SKM-1 treated with dmso at 0.1 percent for 144 hours (cell line): ENCODE data around the gene MACROH2A2.
"Not testable (repeated sequence)": the region's sequence is repeated elsewhere in the genome, so short reads cannot be mapped to it uniquely, and the experiment has no call there.

ENCODE experiments used
- DNase-seq: peaks from one replicate; lab custom pipeline; 2025; ENCODE audit not compliant: unreplicated experiment; lab: John Stamatoyannopoulos, UW

Gene MACROH2A2

GRCh38 chr10:70066190-70066589 lies 13.5 kb downstream of the MACROH2A2 start:
- DNase-seq: peak; percentile 12

- no peak for DNase-seq
Measured at GRCh38 chr10:70067586-70067985, 14.9 kb downstream of the MACROH2A2 start.

GRCh38 chr10:70068925-70069324 lies 16.3 kb downstream of the MACROH2A2 start:
- no peak for DNase-seq

- DNase-seq: no peak
Measured at GRCh38 chr10:70069346-70069745, 16.7 kb downstream of the MACROH2A2 start.

- DNase-seq: no peak
Measured at GRCh38 chr10:70070834-70071233, 18.2 kb downstream of the MACROH2A2 start.

- no peak for DNase-seq
Measured at GRCh38 chr10:70074165-70074564, 21.5 kb downstream of the MACROH2A2 start.

GRCh38 chr10:70074971-70075370 lies 22.3 kb downstream of the MACROH2A2 start:
- no peak for DNase-seq

- DNase-seq: no peak
Measured at GRCh38 chr10:70078329-70078728, 25.7 kb downstream of the MACROH2A2 start.

GRCh38 chr10:70078937-70079336 lies 26.3 kb downstream of the MACROH2A2 start:
- DNase-seq: no peak

- not testable (repeated sequence) for DNase-seq
Measured at GRCh38 chr10:70080789-70081188, 28.1 kb downstream of the MACROH2A2 start.

- DNase-seq: no peak
Measured at GRCh38 chr10:70084189-70084588, 31.5 kb downstream of the MACROH2A2 start.

GRCh38 chr10:70085975-70086613 lies 33.4 kb downstream of the MACROH2A2 start:
- DNase-seq: no peak

- DNase-seq: no peak
Measured at GRCh38 chr10:70087616-70088307, 35.1 kb downstream of the MACROH2A2 start.

- DNase-seq: no peak
Measured at GRCh38 chr10:70088308-70088698, 35.7 kb downstream of the MACROH2A2 start.

- DNase-seq: no peak
Measured at GRCh38 chr10:70090013-70090412, 37.4 kb downstream of the MACROH2A2 start.

GRCh38 chr10:70090951-70091350 lies 38.3 kb downstream of the MACROH2A2 start:
- DNase-seq: no peak

- DNase-seq: no peak
Measured at GRCh38 chr10:70092389-70092718, 39.7 kb downstream of the MACROH2A2 start.

- no peak for DNase-seq
Measured at GRCh38 chr10:70093335-70093944, 40.8 kb downstream of the MACROH2A2 start.

GRCh38 chr10:70094250-70094649 lies 41.6 kb downstream of the MACROH2A2 start:
- DNase-seq: no peak

GRCh38 chr10:70096016-70096704 lies 43.5 kb downstream of the MACROH2A2 start:
- no peak for DNase-seq

GRCh38 chr10:70096705-70097420 lies 44.2 kb downstream of the MACROH2A2 start:
- DNase-seq: no peak
